Liver (tissue), 9 donors: ENCODE results near the gene SP110. TPM values are rescaled to one million over a fixed set of nuclear protein-coding genes. Genes with fewer than 3 reads are reported as not detected.

ENCODE experiments used
- DNase-seq: peaks from one replicate; pipeline ENCODE4 v3.0.0-alpha.2; 2017; ENCODE audit warnings: low spot score
- H3K27ac ChIP-seq, 2 donors: one replicate each; pipeline ENCODE4 v1.7.0; 2013; ENCODE audit warnings: inconsistent platforms in 2 of 2, low read length in 2 of 2, control low read depth in 1 of 2, low read depth in 1 of 2, mild to moderate bottlenecking in 1 of 2
- H3K27me3 ChIP-seq, 4 donors: one replicate each; pipeline versions ENCODE4 v1.6.1 to v1.7.0; 2013; ENCODE audit warnings: low read length in 3 of 4, inconsistent platforms in 1 of 4, mild to moderate bottlenecking in 1 of 4, moderate library complexity in 1 of 4; ENCODE audit not compliant: control insufficient read depth in 4 of 4, insufficient read depth in 4 of 4
- H3K36me3 ChIP-seq, 4 donors: one replicate each; pipeline versions ENCODE4 v1.6.1 to v1.7.0; 2013; ENCODE audit warnings: low read length in 3 of 4, mild to moderate bottlenecking in 3 of 4, low read depth in 1 of 4, moderate library complexity in 1 of 4; ENCODE audit not compliant: control insufficient read depth in 4 of 4, insufficient read depth in 3 of 4
- H3K4me1 ChIP-seq, 4 donors: one replicate each; pipeline versions ENCODE4 v1.6.1 to v1.7.0; 2013; ENCODE audit warnings: low read length in 3 of 4, mild to moderate bottlenecking in 3 of 4, moderate library complexity in 1 of 4; ENCODE audit not compliant: control insufficient read depth in 4 of 4, insufficient read depth in 4 of 4
- H3K4me3 ChIP-seq, 3 donors: one replicate each; pipeline versions ENCODE4 v1.6.1 to v1.7.0; 2013; ENCODE audit warnings: low read length in 3 of 3, control low read depth in 1 of 3, low read depth in 1 of 3, mild to moderate bottlenecking in 1 of 3
- H3K9ac ChIP-seq, 2 donors: one replicate each; pipeline ENCODE4 v1.7.0; 2013; ENCODE audit warnings: low read length in 2 of 2, mild to moderate bottlenecking in 2 of 2, moderate library complexity in 2 of 2, control low read depth in 1 of 2, low read depth in 1 of 2
- H3K9me3 ChIP-seq, 4 donors: one replicate each; pipeline versions ENCODE4 v1.6.1 to v1.7.0; 2013; ENCODE audit warnings: low read length in 3 of 4; ENCODE audit not compliant: control insufficient read depth in 4 of 4
- ATF3 ChIP-seq: IDR thresholded peaks from 2 replicates; pipeline ENCODE4 v1.6.1; 2016; ENCODE audit warnings: antibody characterized with exemption
- CTCF ChIP-seq: fragments of 150-350 bp; IDR thresholded peaks from 2 replicates; pipeline ENCODE4 v1.5.1; 2017; ENCODE audit warnings: improper control_type of control experiment, low read depth, low read length; ENCODE audit not compliant: missing input control
- EGR1 ChIP-seq, 2 donors: IDR thresholded peaks; 2 replicates each; pipeline ENCODE4 v1.6.1; 2016 to 2018; ENCODE audit warnings: antibody characterized with exemption in 2 of 2, low read depth in 2 of 2
- FOXA1 ChIP-seq: IDR thresholded peaks from 2 replicates; pipeline ENCODE4 v1.6.1; 2016; ENCODE audit warnings: antibody characterized with exemption
- FOXA2 ChIP-seq: IDR thresholded peaks from 2 replicates; pipeline ENCODE4 v1.6.1; 2016; ENCODE audit warnings: antibody characterized with exemption
- GABPA ChIP-seq, 2 donors: IDR thresholded peaks in 1 of 2; conservative IDR thresholded peaks in 1 of 2; 2 replicates each; pipeline ENCODE4 v1.6.1; 2016; ENCODE audit warnings: antibody characterized with exemption in 2 of 2, mild to moderate bottlenecking in 1 of 2, moderate library complexity in 1 of 2
- HNF4A ChIP-seq, 2 donors: conservative IDR thresholded peaks; 2 replicates each; pipeline ENCODE4 v1.6.1; 2016; ENCODE audit warnings: antibody characterized with exemption in 2 of 2, mild to moderate bottlenecking in 2 of 2
- HNF4G ChIP-seq: IDR thresholded peaks from 2 replicates; pipeline ENCODE4 v1.6.1; 2016; ENCODE audit warnings: antibody characterized with exemption
- JUND ChIP-seq, 2 donors: IDR thresholded peaks; 2 replicates each; pipeline ENCODE4 v1.6.1; 2016; ENCODE audit warnings: antibody characterized with exemption in 2 of 2
- MAX ChIP-seq: IDR thresholded peaks from 2 replicates; pipeline ENCODE4 v1.6.1; 2016; ENCODE audit warnings: antibody characterized with exemption
- NR2F2 ChIP-seq: IDR thresholded peaks from 2 replicates; pipeline ENCODE4 v1.6.1; 2016; ENCODE audit warnings: antibody characterized with exemption
- RAD21 ChIP-seq, 2 donors: IDR thresholded peaks; 2 replicates each; pipeline ENCODE4 v1.6.1; 2016; ENCODE audit warnings: antibody characterized with exemption in 2 of 2, mild to moderate bottlenecking in 2 of 2
- REST ChIP-seq: IDR thresholded peaks from 2 replicates; pipeline ENCODE4 v1.6.1; 2016; ENCODE audit warnings: antibody characterized with exemption, mild to moderate bottlenecking
- RXRA ChIP-seq, 2 donors: IDR thresholded peaks; 2 replicates each; pipeline ENCODE4 v1.6.1; 2017 to 2018; ENCODE audit warnings: antibody characterized with exemption in 2 of 2, mild to moderate bottlenecking in 1 of 2
- SP1 ChIP-seq: IDR thresholded peaks from 2 replicates; pipeline ENCODE4 v1.6.1; 2018; ENCODE audit warnings: antibody characterized with exemption, mild to moderate bottlenecking
- TAF1 ChIP-seq: conservative IDR thresholded peaks from 2 replicates; pipeline ENCODE4 v1.6.1; 2016; ENCODE audit warnings: antibody characterized with exemption, mild to moderate bottlenecking
- YY1 ChIP-seq: IDR thresholded peaks from 2 replicates; pipeline ENCODE4 v1.6.1; 2016; ENCODE audit warnings: antibody characterized with exemption, mild to moderate bottlenecking
- ZBTB33 ChIP-seq: IDR thresholded peaks from 2 replicates; pipeline ENCODE4 v1.6.1; 2016; ENCODE audit warnings: antibody characterized with exemption
- WGBS: extraction: QIAGEN DNeasy Blood & Tissue Kit; methylation state at CpG from one replicate; pipeline ENCODE4 v1.1.7; 2013; 5-methylcytosine and 5-hydroxymethylcytosine counted together
- polyA plus RNA-seq, 2 donors: library from polyadenylated mRNA; stranded (reverse) in 1 of 2; unstranded in 1 of 2; fragments of 200-250 nt in 1 of 2; fragments of >200 nt in 1 of 2; fragmentation: Nextera tagmentation in 1 of 2; extraction: Ambion mirVana in 1 of 2; gene quantifications; one replicate each; pipeline versions ENCODE4 v1.2.1 to v1.2.3, GENCODE V29; 2013 to 2015
- total RNA-seq, 2 donors: library from RNA; depleted of rRNA; stranded (reverse); fragments of >200 nt; gene quantifications; one replicate each; pipeline ENCODE4 v1.2.3, GENCODE V29; 2014
- donor health status: healthy.
- donor health status: healthy.
- donor health status: healthy.
- donor health status: healthy.
- donor health status: healthy.

Gene SP110
- total and polyA plus RNA-seq, 4 donors = 5.3 to 15.4 (median 8.2) TPM

GRCh38 chr2:230208576-230208975 lies 11.2 kb downstream of the SP110 start:
- DNase-seq = no peak
- H3K4me1 ChIP-seq = no peaks in the 10 kb centered on the region
- H3K9ac ChIP-seq = no peak overlapping the region
- H3K27me3 ChIP-seq = no peaks in the 10 kb centered on the region
- TF ChIP-seq EGR1 (IDR thresholded peaks at IDR 0.05; ENCODE audit: low read depth in 2 of 2) = no peak
- TF ChIP-seq HNF4G = no peak
- no peak for TF ChIP-seq CTCF
- no peak for TF ChIP-seq NR2F2
- TF ChIP-seq FOXA2 = no peak
- no peak for TF ChIP-seq FOXA1
- no peak for TF ChIP-seq RAD21 (IDR thresholded peaks at IDR 0.05)
- peaks cover 6 to 88% (median 67%) of the 10 kb centered on the region in 4 donors for H3K36me3 ChIP-seq
- H3K27ac ChIP-seq = no peak overlapping the region
- H3K9me3 ChIP-seq = no peaks in the 10 kb centered on the region
- no peak overlapping the region for H3K4me3 ChIP-seq

- no peaks in the 10 kb centered on the region for H3K4me1 ChIP-seq
Measured at GRCh38 chr2:230205721-230206120, 14.1 kb downstream of the SP110 start.

More at GRCh38 chr2:230205721-230206120, 14.1 kb downstream of the SP110 start:
- no peak overlapping the region for H3K4me3 ChIP-seq
- H3K36me3 ChIP-seq = peaks cover 2 to 78% (median 55%) of the 10 kb centered on the region in 4 donors
- 97% methylated on average over 2 of the region's 2 CpGs for WGBS
- DNase-seq = no peak
- no peak overlapping the region for H3K27ac ChIP-seq
- H3K9ac ChIP-seq = no peak overlapping the region
- TF ChIP-seq FOXA1 (no peak), SP1 (no peak), NR2F2 (no peak), ZBTB33 (no peak), YY1 (no peak), RXRA (IDR thresholded peaks at IDR 0.05) (no peak), RAD21 (IDR thresholded peaks at IDR 0.05) (no peak), REST (no peak), GABPA (IDR thresholded peaks at IDR 0.05 in 1 of 2, conservative IDR thresholded peaks at IDR 0.05 in 1 of 2) (no peak), HNF4A (conservative IDR thresholded peaks at IDR 0.05) (no peak), TAF1 (no peak), HNF4G (no peak), ATF3 (no peak), JUND (IDR thresholded peaks at IDR 0.05) (no peak), EGR1 (IDR thresholded peaks at IDR 0.05; ENCODE audit: low read depth in 2 of 2) (no peak), FOXA2 (no peak), CTCF (no peak), MAX (no peak)
- no peaks in the 10 kb centered on the region for H3K27me3 ChIP-seq
- no peaks in the 10 kb centered on the region for H3K9me3 ChIP-seq
